HG02885 (cell line): ENCODE data around the gene CTSD.
"Not testable (repeated sequence)": the region's sequence is repeated elsewhere in the genome, so short reads cannot be mapped to it uniquely, and the experiment has no call there.

ENCODE experiments used
- ATAC-seq: cut with Tn5 transposase; IDR thresholded peaks from one replicate; pipeline ENCODE4 v1.9.1; 2021; ENCODE audit warnings: mild to moderate bottlenecking; ENCODE audit not compliant: unreplicated experiment, poor library complexity

CTSD gene

GRCh38 chr11:1770528-1770927 lies 6.8 kb upstream of the CTSD start:
- no peak for ATAC-seq

- ATAC-seq, result no peak
These were observed 6.3 kb upstream of the CTSD start for GRCh38 chr11:1770061-1770460.

- ATAC-seq, result not testable (repeated sequence)
These were observed 5.7 kb upstream of the CTSD start for GRCh38 chr11:1769304-1769936.

GRCh38 chr11:1768141-1768469 lies 4.4 kb upstream of the CTSD start:
- no peak for ATAC-seq

- no peak for ATAC-seq
These were observed 3.8 kb upstream of the CTSD start for GRCh38 chr11:1767399-1768140.

- ATAC-seq, result no peak
These were observed 3.1 kb upstream of the CTSD start for GRCh38 chr11:1766719-1767398.

- ATAC-seq, result no peak
These were observed 2.4 kb upstream of the CTSD start for GRCh38 chr11:1765871-1766718.

GRCh38 chr11:1763336-1763795 lies 361 bp downstream of the CTSD start:
- ATAC-seq, result peak; percentile 19

- ATAC-seq, result no peak
These were observed 1.0 kb downstream of the CTSD start for GRCh38 chr11:1762537-1763302.

- no peak for ATAC-seq
These were observed 1.7 kb downstream of the CTSD start for GRCh38 chr11:1761857-1762536.

GRCh38 chr11:1761110-1761856 lies 2.4 kb downstream of the CTSD start:
- no peak for ATAC-seq

GRCh38 chr11:1760351-1761109 lies 3.2 kb downstream of the CTSD start:
- ATAC-seq, result no peak

GRCh38 chr11:1759851-1760220 lies 3.9 kb downstream of the CTSD start:
- no peak for ATAC-seq

- no peak for ATAC-seq
These were observed 4.4 kb downstream of the CTSD start for GRCh38 chr11:1759151-1759850.

GRCh38 chr11:1758611-1759150 lies 5.0 kb downstream of the CTSD start:
- ATAC-seq, result no peak

- ATAC-seq, result no peak
These were observed 5.7 kb downstream of the CTSD start for GRCh38 chr11:1757861-1758610.
